Brain pericyte (primary cell): Measurements from ENCODE around the gene BNC2.

Experiments used
- DNase-seq: peaks from one replicate; pipeline ENCODE4 v3.0.0-alpha.2; 2012; ENCODE audit warnings: low read depth, low spot score

BNC2 gene

DNA sequence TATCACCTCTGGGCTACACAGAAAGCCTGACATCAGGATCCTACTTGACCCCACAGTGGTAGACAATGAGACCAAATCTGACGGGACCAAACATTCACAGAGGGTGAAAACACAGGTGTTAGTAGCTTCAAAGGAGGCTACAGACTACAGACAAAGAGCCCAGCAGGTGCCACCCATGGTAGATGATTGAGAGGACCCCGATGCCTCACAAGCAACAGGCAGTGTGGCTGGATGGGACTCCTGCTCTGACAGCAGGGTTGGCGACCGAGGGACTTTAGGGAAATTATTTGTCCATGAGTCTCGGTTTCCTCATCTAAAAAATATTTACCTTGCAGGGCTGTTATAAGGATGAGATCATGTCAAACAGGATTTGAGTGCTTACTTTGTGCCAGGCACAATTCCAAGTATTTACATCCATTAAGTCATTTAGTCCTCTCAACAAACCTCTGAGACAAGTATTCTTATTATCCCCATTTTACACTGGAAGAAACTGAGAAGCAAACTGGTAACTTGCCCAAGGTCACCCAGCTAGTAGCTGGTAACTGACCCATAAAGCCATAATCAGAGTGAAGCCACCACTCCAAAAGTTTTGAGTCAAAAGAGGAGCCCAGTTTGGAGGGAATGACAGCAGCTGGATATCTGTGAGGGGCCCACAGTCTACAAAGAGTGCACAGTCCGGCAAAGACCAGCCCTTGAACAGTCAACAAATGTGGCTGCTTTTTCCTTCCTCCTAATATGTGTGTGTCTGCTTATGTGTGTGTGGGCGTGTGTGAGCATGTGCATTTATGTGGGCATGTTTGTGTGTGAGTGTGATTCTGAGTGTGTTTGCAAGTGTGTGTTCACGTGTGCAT, 502.0 kb downstream of the BNC2 start:
- no peak for DNase-seq

DNA sequence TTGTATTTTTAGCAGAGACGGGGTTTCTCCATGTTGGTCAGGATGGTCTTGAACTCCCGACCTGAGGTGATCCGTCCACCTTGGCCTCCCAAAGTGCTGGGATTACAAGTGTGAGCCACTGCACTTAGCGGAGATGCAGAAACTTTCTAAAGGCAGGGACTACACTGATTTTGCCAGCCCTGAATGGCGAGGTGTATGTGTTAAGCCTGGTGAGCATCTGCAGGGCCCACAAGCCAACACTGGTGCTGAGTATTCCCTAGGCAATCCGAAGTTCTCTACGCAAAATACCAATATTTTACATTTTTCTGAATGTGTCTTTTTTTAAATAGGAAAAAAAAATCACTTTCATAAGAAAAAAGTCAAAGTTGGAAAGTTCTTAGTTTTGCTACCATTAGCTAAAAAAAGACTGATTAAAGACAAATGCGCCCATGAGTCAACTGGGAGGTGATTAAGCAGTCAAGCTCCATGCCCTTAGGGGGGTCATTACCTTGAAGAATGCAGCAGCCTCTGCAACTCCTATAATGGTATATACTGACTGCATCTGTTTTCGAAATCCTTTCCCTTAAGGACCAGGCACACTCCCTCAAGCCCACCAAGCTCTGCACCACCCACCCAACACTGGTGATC, 502.8 kb downstream of the BNC2 start:
- DNase-seq = no peak

DNA sequence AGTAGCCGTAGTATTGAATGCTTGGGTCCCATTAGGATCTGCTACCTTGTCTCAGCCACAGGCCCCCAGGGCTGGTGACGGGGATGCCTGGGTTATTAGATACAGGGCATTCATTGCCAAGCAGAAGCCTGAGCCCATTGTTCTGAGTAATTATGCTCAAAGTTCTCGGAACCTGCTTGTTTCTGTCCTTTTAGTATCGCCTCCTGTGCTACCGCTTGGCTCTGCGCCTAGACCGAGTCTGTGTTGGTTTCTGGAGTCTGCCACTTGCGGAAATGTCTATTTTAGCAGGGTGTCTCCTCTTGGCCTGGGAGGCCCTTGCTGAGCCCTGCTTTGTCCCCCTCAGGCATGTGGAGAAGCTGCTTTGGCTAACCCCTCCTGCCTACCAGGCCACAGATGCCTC, 506.1 kb downstream of the BNC2 start:
- no peak for DNase-seq

DNA sequence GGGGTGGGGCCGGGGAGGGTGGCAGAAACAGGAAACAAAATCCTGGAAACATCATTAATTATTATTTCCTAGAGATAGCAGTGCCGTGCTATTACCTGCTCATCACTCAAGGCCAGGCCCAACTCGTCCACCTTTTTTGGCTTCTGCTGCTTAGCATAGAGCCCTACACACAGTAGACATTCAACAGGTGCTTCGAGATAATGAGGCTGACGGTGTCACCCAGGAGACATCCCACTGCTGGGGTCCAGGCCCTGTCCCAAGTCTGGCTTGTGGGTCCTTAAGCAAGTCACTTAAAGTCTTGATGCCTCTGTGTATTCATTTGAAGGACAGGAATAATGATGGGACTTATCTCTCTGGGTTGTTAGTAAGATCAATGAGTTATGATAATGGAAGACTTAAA, 506.6 kb downstream of the BNC2 start:
- no peak for DNase-seq

DNA sequence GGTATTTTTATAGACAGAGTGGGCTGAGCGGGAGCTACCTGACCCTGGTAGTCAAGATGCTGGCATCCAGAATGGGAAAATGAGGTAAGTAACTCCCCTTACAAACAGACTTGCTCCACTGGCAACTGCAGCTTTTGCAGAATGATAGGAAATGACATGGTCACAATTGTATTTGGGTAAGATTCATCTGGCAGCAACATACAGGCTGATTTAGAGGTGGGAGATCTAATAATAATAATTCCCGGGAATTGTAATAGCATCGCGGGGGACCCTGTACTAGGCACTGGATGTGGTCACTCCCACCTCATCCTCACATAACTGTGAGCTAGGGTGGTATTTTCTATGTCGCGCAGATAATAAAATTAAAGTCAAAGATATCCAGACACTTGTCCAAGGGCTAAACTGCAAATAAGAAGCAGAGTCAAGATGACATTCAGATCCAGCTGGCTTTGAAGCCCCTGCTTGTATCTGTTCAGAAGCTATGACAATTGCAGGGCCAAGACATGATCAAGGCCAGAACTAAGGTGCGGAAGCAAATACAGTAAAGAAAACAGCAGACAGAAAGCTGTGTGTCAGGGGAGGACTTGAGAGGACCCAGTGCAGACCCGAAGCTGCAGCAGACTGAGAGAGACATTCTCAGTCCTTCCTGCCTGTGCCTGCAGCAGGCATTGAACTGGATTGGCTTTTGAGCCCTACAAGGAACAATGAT, 507.2 kb downstream of the BNC2 start:
- no peak for DNase-seq

DNA sequence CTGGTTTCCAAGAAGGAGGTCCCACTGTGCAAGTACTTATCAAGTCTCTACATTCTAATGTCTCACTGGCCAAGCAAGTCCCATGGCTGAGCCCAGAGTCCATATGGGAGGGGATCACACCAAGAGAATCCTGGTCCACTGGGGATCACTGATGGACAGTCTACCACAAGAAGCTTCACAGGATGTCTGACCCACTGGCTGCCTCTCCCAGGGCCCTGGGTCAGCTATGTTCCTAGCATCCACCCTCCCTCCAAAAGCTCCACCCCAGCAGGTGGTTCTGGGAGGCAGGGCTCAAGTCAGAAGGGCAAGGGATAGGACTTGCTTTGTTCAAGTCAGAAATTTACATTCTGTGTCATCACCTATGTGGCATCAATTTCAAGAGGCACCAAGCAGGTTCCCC, 508.5 kb downstream of the BNC2 start:
- no peak for DNase-seq

DNA sequence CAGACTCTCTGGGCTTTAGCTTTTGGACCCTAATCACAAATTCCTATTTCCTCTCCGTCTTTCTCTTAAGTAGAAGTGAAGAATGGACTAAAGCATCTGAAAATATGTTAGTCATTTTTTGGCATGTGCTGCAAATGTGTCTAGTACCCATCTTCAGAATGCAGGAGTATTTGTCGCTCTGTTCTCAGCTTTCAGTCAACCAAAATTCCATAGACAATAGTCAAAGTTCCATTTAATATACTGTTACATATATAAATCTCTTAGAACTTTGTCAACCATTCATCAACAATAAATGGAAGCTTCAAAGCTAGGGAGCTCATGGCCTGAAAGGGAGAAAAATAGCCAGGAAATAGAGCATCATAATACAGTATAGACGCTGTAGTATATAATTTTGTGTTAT, 509.4 kb downstream of the BNC2 start:
- DNase-seq = no peak

DNA sequence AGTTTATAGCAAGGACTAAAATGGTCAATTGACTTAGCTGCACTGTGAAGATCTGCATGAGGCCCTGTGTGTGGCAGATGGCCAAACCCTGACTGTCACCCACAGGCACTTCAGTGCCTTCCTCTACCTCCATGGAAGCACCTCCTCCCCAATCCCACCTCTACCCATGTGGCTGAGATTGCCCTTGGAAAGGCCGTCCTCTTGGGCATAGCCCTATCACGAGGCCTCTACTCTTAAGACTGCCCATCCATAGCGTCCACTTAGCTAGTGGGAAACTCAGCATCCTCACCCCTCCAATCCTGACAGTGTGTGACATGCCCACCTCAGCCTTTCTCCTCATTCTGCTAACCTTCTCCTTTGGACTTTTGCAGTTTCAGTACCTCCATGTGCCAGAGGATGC, 510.2 kb downstream of the BNC2 start:
- DNase-seq = no peak
